ENCODE measurements around the gene BTBD1.
"Not testable (repeated sequence)": the region's sequence is repeated elsewhere in the genome, so short reads cannot be mapped to it uniquely, and the experiment has no call there.

Gene BTBD1

GRCh38 chr15:83010709-83011270 lies 56.3 kb downstream of the BTBD1 start:
- DNase-seq: peak; percentile 97
- in situ Hi-C loops (cut with MboI; ENCODE audit: low pct_unique_long_range_greater_than_20kb, low sequenced_read_pairs): no loop called here

- in situ Hi-C loops (cut with MboI; ENCODE audit: low pct_unique_long_range_greater_than_20kb, low sequenced_read_pairs): loop anchor here (10.0 kb wide), 1 partner anchor 146 kb away; no protein-coding TSS in a partner anchor
- not testable (repeated sequence) for DNase-seq
Measured at GRCh38 chr15:83000672-83001031, 66.4 kb downstream of the BTBD1 start.

- in situ Hi-C loops (cut with MboI; ENCODE audit: low pct_unique_long_range_greater_than_20kb, low sequenced_read_pairs): loop anchor here (10.0 kb wide), 1 partner anchor 145 kb away; no protein-coding TSS in a partner anchor
- peak; percentile 90 for DNase-seq
Measured at GRCh38 chr15:82999905-83000671, 67.0 kb downstream of the BTBD1 start.

DNA sequence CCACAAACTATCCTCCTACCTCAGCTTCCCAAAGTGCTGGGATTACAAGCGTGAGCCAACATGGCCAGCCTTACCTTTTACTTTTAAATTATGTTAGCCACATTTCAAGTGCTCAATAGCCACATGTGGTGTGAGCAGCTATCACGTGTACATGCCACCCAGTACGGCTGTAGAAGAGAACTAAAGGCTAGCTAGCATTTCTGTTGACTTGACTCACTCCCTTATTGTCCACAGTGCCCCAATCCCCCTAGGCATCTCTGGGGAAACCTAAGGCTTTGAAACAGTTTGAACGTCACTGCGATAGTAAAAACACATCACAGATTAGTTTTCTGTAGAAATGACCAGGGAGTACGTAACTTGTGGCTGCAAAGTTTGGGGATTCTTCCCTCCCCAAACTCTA lies 67.6 kb downstream of the BTBD1 start:
- no peak for DNase-seq
- in situ Hi-C loops (cut with MboI; ENCODE audit: low pct_unique_long_range_greater_than_20kb, low sequenced_read_pairs): no loop called here

- in situ Hi-C loops (cut with MboI; ENCODE audit: low pct_unique_long_range_greater_than_20kb, low sequenced_read_pairs): no loop called here
- DNase-seq: no peak
Measured at GRCh38 chr15:82995938-82996337, 71.1 kb downstream of the BTBD1 start.

GRCh38 chr15:82995076-82995475 lies 72.0 kb downstream of the BTBD1 start:
- in situ Hi-C loops (cut with MboI; ENCODE audit: low pct_unique_long_range_greater_than_20kb, low sequenced_read_pairs): no loop called here
- no peak for DNase-seq

- in situ Hi-C loops (cut with MboI; ENCODE audit: low pct_unique_long_range_greater_than_20kb, low sequenced_read_pairs): no loop called here
- DNase-seq: no peak
Measured at GRCh38 chr15:82993144-82993543, 73.9 kb downstream of the BTBD1 start.

DNA sequence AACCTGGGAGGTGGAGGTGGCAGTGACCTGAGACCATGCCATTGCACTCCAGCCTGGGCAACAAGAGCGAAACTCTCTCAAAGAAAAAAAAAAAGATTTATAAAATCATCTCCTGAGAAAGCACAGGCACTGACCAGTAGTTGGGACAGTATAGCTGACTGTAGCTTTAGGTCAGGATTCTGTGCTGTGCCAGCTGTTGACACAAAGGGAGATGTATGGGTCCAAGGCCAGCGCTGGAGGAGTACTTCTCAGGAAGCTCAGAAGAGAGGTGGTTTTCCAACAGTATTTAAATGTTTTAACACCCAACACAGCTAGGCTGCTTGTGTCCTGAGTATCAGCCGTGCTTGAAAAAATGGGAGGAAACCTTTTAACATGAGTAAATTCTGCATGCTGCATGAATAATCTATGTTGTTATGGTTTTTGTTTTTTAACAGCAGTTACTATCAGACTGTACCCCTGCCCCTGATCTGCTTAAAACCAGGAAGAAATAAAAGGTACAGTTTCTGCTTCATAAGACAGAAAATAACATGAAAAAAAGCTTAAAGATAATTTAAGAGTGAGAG lies 74.5 kb downstream of the BTBD1 start:
- in situ Hi-C loops (cut with MboI; ENCODE audit: low pct_unique_long_range_greater_than_20kb, low sequenced_read_pairs): no loop called here
- DNase-seq: no peak

DNA sequence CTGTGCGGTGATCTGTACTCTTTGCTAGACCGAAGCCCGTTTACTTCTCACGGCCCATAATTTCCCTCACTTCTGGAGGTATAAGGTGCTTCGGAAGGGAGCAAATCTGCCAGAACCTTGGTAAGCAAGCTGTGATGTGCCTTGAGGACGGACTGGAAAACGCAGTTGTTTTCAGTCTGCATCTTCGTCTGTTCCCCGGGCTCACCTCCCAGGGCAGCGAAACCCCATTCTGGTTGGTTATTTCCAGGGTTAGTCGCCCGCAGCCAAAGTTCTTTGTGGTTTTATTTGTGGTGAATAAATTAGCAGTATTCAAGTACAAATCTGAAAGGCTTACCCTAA lies 80.6 kb downstream of the BTBD1 start:
- no peak for DNase-seq
- in situ Hi-C loops (cut with MboI; ENCODE audit: low pct_unique_long_range_greater_than_20kb, low sequenced_read_pairs): no loop called here

DNA sequence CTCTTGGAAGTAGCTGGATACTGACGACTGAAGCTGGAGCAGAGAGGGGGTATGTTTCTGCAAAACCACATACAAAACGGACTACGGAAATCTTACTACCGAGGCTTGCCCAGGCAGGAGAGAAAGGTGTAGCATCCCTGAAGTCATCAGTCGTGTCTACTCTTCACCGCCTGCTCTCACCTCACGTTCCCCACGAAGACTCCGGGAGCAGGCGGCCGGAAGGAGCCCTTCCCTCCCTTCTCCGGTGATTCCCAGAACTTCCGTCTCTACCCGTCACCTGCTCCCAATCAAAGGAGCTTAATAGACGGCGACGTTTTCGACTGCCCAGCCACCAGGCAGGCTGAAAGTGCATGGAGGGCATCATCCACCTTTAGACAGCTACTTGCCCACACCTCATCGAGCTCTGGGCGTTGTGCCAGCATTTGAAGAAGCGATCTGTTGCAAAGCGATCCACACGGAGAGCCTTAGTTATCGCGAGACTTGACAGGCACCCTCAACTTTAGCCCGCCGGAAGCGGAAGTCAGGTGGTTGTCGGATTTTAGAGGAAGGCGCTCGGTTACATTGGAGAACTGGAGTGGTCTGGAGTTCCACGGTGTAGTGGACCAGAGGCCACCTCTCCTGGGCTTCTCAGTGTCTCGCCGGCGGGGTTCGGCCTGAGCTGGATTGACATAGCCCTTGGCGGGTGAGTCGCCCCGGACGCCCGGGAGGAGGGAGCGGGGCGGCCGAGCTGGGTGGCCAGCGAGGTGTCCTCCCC lies 81.2 kb downstream of the BTBD1 start, which contains the start of gene RAMAC:
Gene RAMAC, plus strand, starts transcription at position 523 of the 754 bp plus-strand sequence. CDS start 2,809 bp downstream, outside the sequence.
- DNase-seq: peak; percentile 99
- in situ Hi-C loops (cut with MboI; ENCODE audit: low pct_unique_long_range_greater_than_20kb, low sequenced_read_pairs): no loop called here

GRCh38 chr15:82980981-82981380 lies 86.1 kb downstream of the BTBD1 start:
- DNase-seq: no peak

GRCh38 chr15:82979726-82980125 lies 87.3 kb downstream of the BTBD1 start:
- in situ Hi-C loops (cut with MboI; ENCODE audit: low pct_unique_long_range_greater_than_20kb, low sequenced_read_pairs): no loop called here
- no peak for DNase-seq

More at GRCh38 chr15:82980981-82981380, 86.1 kb downstream of the BTBD1 start:
- in situ Hi-C loops (cut with MboI; ENCODE audit: low pct_unique_long_range_greater_than_20kb, low sequenced_read_pairs): no loop called here

DNA sequence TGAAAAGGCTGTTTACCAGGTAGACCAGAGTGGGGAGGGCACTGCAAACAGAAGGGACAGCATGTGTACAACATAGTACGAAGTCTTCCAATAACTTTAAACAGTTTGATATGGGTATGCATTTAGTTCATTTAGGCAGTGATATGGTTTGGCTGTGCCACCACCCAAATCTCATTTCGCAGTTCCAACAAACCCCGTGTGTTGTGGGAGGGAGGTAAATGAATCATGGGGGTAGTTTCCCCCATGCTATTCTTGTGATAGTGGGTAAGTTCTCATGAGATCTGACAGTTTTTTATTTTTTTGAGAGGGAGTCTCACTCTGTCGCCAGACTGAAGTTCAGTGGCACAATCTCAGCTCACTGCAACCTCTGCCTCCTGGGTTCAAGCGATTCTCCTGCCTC lies 88.6 kb downstream of the BTBD1 start:
- DNase-seq: no peak
- in situ Hi-C loops (cut with MboI; ENCODE audit: low pct_unique_long_range_greater_than_20kb, low sequenced_read_pairs): no loop called here

DNA sequence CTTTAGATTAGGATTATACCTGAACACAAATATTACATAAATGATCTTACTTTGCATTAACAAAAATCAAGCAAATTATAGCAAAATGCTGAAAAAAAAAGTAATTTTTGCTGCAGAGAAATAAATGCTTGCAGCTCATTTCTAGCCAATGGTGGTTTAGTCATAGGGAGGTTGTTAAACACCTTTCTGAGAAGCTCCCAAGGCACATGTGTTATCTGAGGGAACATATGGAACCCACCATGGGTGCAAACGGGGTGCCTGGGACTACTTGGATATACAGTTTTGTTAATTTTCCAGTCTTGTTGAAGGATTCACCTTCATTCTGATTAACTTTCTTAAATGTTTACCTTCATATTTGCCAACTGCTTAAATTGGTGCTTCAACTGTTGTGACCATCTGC lies 90.0 kb downstream of the BTBD1 start:
- in situ Hi-C loops (cut with MboI; ENCODE audit: low pct_unique_long_range_greater_than_20kb, low sequenced_read_pairs): no loop called here
- no peak for DNase-seq

- peak; percentile 37 for DNase-seq
- in situ Hi-C loops (cut with MboI; ENCODE audit: low pct_unique_long_range_greater_than_20kb, low sequenced_read_pairs): no loop called here
Measured at GRCh38 chr15:82972990-82973389, 94.1 kb downstream of the BTBD1 start.

- no peak for DNase-seq
- in situ Hi-C loops (cut with MboI; ENCODE audit: low pct_unique_long_range_greater_than_20kb, low sequenced_read_pairs): no loop called here
Measured at GRCh38 chr15:82971218-82971984, 95.7 kb downstream of the BTBD1 start.

DNA sequence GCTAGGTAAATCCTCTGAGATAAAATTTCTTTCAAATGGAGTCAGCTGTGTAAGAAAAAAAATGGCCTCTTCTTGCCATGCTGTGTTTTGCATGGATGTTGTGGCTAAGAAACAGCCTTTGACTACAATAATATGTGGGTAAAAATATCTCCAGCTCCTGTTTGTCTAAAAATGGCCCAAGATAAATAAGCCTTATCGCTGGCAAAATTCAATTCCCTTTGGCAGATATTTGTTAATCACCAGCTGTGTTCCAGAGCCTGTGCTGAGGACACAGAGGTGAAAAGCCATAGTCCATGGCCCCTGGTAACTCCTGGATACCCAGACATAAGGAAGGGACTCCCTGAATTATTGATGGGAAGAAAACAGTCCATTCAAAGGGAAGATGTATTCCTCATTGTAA lies 96.4 kb downstream of the BTBD1 start:
- no peak for DNase-seq
- in situ Hi-C loops (cut with MboI; ENCODE audit: low pct_unique_long_range_greater_than_20kb, low sequenced_read_pairs): no loop called here

GRCh38 chr15:82970078-82970686 lies 96.9 kb downstream of the BTBD1 start:
- in situ Hi-C loops (cut with MboI; ENCODE audit: low pct_unique_long_range_greater_than_20kb, low sequenced_read_pairs): no loop called here

GRCh38 chr15:82969353-82969752 lies 97.7 kb downstream of the BTBD1 start:
- in situ Hi-C loops (cut with MboI; ENCODE audit: low pct_unique_long_range_greater_than_20kb, low sequenced_read_pairs): no loop called here
- DNase-seq: peak; percentile 56

More at GRCh38 chr15:82970078-82970686, 96.9 kb downstream of the BTBD1 start:
- no peak for DNase-seq
